GM12873 (cell line): Measurements from ENCODE around the gene TMEM63A.

Experiments used
- TF ChIP-seq, protein P1 (sequence below): IDR thresholded peaks from 2 replicates; pipeline ENCODE4 v1.5.1; 2012; ENCODE audit warnings: low read depth, mild to moderate bottlenecking, moderate library complexity, low read length, control low read depth; ENCODE audit not compliant: insufficient read depth; ENCODE audit errors: missing control alignments

Gene TMEM63A

GRCh38 chr1:225816643-225817538 is 65.3 kb downstream of the TMEM63A start:
- TF ChIP-seq, protein P1, sequence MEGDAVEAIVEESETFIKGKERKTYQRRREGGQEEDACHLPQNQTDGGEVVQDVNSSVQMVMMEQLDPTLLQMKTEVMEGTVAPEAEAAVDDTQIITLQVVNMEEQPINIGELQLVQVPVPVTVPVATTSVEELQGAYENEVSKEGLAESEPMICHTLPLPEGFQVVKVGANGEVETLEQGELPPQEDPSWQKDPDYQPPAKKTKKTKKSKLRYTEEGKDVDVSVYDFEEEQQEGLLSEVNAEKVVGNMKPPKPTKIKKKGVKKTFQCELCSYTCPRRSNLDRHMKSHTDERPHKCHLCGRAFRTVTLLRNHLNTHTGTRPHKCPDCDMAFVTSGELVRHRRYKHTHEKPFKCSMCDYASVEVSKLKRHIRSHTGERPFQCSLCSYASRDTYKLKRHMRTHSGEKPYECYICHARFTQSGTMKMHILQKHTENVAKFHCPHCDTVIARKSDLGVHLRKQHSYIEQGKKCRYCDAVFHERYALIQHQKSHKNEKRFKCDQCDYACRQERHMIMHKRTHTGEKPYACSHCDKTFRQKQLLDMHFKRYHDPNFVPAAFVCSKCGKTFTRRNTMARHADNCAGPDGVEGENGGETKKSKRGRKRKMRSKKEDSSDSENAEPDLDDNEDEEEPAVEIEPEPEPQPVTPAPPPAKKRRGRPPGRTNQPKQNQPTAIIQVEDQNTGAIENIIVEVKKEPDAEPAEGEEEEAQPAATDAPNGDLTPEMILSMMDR, result no peak

DNA sequence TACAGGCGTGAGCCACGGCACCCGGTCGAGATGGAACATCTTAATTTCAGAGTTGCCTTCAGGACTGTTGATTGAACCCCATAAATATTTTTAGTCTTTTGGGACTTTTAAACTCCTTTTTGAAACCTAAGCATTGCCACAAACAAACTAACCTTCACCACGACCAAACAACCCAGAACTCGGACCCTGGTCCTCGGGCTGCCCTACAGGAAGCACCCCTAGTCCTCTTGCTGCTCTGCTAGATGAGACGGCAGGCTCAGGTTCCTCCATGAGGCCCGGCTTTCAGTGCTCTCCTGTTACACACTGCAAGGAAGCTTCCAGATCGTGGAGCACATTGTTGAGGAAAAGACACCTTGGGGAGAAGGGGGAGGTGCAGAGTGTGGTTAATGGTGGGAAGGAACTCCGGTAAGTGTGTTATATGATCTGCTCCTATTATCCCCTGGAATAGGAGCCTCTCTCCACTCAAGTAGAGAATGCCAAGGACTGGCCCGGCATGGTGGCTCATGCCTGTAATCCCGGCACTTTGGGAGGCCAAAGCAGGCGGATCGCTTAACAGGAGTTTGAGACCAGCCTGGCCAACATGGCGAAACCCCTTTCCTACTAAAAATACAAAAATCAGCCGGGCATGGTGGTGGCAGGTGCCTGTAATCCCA is 66.5 kb downstream of the TMEM63A start:
- TF ChIP-seq, protein P1, result no peak

DNA sequence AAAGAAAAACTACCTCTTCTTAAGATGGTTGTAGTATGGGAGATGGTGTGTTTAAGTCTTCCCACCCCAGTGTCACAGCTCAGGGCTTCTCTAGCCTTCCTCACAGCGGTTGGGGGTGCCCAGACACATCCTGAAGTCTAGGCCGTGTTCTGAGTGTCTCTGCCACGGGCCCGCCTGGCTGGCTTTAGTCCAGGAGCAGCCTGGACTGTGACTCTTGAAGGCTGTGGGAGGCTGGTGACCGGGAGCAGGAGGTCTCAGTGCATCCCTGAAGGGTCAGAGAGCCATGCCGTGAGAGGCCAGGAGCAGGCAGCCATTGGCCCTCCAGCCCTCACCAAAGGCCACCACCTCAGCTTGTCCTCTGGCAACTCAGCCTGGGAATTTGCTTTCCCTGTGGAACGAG is 67.8 kb downstream of the TMEM63A start:
- TF ChIP-seq, protein P1, result no peak

DNA sequence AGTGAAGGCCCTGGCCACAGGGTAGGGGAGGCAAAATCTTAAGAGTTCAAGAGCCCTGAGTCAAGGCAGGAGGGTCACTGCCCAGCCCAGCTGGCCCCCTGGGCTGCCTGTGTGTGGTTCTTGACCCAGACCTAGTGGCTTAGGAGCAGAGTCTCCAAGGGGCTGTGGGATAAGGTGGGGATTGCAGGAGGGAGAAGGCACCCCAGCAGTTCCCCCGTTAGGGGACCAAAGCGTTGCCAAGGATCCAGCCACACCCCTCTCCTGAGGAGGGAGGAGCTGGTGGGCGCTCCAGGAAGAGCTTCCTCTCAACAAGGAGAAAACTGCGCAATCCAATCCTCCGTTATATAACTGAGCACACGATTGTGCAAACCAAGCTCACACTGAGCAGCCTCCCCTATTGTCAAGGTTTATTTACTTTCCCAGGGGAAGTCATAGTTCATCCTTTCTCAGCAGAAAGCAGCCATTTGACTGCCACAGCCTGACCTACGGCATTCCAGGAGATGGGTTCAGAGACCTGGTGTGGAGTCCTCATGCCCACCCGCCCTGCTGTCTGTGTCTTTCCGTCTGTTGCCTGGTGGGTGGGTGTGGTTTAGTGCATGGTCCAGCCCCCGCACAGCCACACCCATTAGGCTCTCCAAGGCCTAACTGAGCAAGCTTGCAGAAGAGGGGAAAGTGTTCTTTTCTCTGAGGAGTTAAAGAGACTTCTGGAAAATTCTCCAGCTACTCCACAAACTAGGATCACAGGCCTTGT is 68.8 kb downstream of the TMEM63A start:
- TF ChIP-seq, protein P1, result no peak

GRCh38 chr1:225812488-225813213 is 69.5 kb downstream of the TMEM63A start:
- TF ChIP-seq, protein P1, result no peak

GRCh38 chr1:225811622-225812487 is 70.3 kb downstream of the TMEM63A start:
- TF ChIP-seq, protein P1, result peak; percentile 15
